H9 (cell line): Measurements from ENCODE around the gene ARHGEF12. TPM values are rescaled to one million over a fixed set of nuclear protein-coding genes. Genes with fewer than 3 reads are reported as not detected.

Experiments used
- DNase-seq: peaks from one replicate; pipeline ENCODE4 v3.0.0-alpha.2; 2017
- H2AFZ ChIP-seq: one replicate; pipeline ENCODE4 v1.6.1; 2013; ENCODE audit warnings: mild to moderate bottlenecking, low read length, control low read depth, moderate library complexity
- H2AK5ac ChIP-seq: 2 replicates; pipeline ENCODE4 v1.6.1; 2013; ENCODE audit warnings: low read length, control low read depth, mixed read lengths; ENCODE audit not compliant: insufficient read length
- H2BK120ac ChIP-seq: one replicate; pipeline ENCODE4 v1.6.1; 2013; ENCODE audit warnings: low read depth, mild to moderate bottlenecking, low read length, control low read depth, inconsistent platforms; ENCODE audit not compliant: poor library complexity, severe bottlenecking
- H2BK12ac ChIP-seq: 2 replicates; pipeline ENCODE4 v1.6.1; 2013; ENCODE audit warnings: low read length, control low read depth, mixed read lengths, low read depth; ENCODE audit not compliant: insufficient read length
- H2BK15ac ChIP-seq: 2 replicates; pipeline ENCODE4 v1.6.1; 2013; ENCODE audit warnings: low read depth, low read length, control low read depth
- H2BK20ac ChIP-seq: one replicate; pipeline ENCODE4 v1.6.1; 2013; ENCODE audit warnings: low read depth, mild to moderate bottlenecking, low read length, control low read depth, inconsistent platforms; ENCODE audit not compliant: poor library complexity, severe bottlenecking
- H2BK5ac ChIP-seq: 2 replicates; pipeline ENCODE4 v1.6.1; 2013; ENCODE audit warnings: low read length, control low read depth, mixed read lengths; ENCODE audit not compliant: insufficient read length
- H3K14ac ChIP-seq: 2 replicates; pipeline ENCODE4 v1.6.1; 2013; ENCODE audit warnings: low read length, control low read depth; ENCODE audit not compliant: insufficient read depth
- H3K18ac ChIP-seq: 2 replicates; pipeline ENCODE4 v1.6.1; 2013; ENCODE audit warnings: low read depth, mild to moderate bottlenecking, mixed read lengths, low read length, control low read depth; ENCODE audit not compliant: insufficient read length
- H3K23ac ChIP-seq: 2 replicates; pipeline ENCODE4 v1.6.1; 2013; ENCODE audit warnings: low read length, control low read depth, mixed read lengths, low read depth; ENCODE audit not compliant: insufficient read length
- H3K23me2 ChIP-seq: 2 replicates; pipeline ENCODE4 v1.6.1; 2013; ENCODE audit warnings: low read depth, mild to moderate bottlenecking, mixed read lengths, low read length, control low read depth; ENCODE audit not compliant: insufficient read length, poor library complexity, severe bottlenecking
- H3K27ac ChIP-seq: 2 replicates; pipeline ENCODE4 v1.5.1; 2013; ENCODE audit warnings: low read length, control low read depth, mixed read lengths, low read depth; ENCODE audit not compliant: insufficient read length
- H3K27me3 ChIP-seq: 2 replicates; pipeline ENCODE4 v1.6.1; 2013; ENCODE audit warnings: low read length, control low read depth, inconsistent platforms; ENCODE audit not compliant: insufficient read depth
- H3K4ac ChIP-seq: 2 replicates; pipeline ENCODE4 v1.6.1; 2013; ENCODE audit warnings: low read depth, mild to moderate bottlenecking, control low read depth, inconsistent platforms, low read length, moderate library complexity
- H3K4me1 ChIP-seq: 2 replicates; pipeline ENCODE4 v1.6.1; 2013; ENCODE audit warnings: low read length, control low read depth, inconsistent platforms; ENCODE audit not compliant: insufficient read depth
- H3K4me2 ChIP-seq: 2 replicates; pipeline ENCODE4 v1.6.1; 2013; ENCODE audit warnings: low read length, control low read depth, mixed read lengths; ENCODE audit not compliant: insufficient read length, insufficient read depth
- H3K56ac ChIP-seq: 2 replicates; pipeline ENCODE4 v1.6.1; 2013; ENCODE audit warnings: low read depth, mild to moderate bottlenecking, mixed read lengths, low read length, control low read depth; ENCODE audit not compliant: insufficient read length
- H3K79me1 ChIP-seq: 2 replicates; pipeline ENCODE4 v1.6.1; 2013; ENCODE audit warnings: low read depth, mild to moderate bottlenecking, moderate library complexity, low read length, control low read depth, inconsistent platforms; ENCODE audit not compliant: insufficient read depth, poor library complexity, severe bottlenecking
- H3K79me2 ChIP-seq: 2 replicates; pipeline ENCODE4 v1.6.1; 2013; ENCODE audit warnings: low read length, control low read depth, inconsistent platforms; ENCODE audit not compliant: insufficient read depth
- H3K9ac ChIP-seq: 2 replicates; pipeline ENCODE4 v1.6.1; 2013; ENCODE audit warnings: low read length, control low read depth, mixed read lengths; ENCODE audit not compliant: insufficient read length; ENCODE audit errors: extremely low read depth
- H3K9me3 ChIP-seq: one replicate; pipeline ENCODE4 v1.6.1; 2013; ENCODE audit warnings: low read depth, low read length, inconsistent platforms; ENCODE audit not compliant: control insufficient read depth
- H3T11ph ChIP-seq: one replicate; pipeline ENCODE4 v1.6.1; 2013; ENCODE audit warnings: mild to moderate bottlenecking, low read length, control low read depth, inconsistent platforms
- H4K20me1 ChIP-seq: one replicate; pipeline ENCODE4 v1.6.1; 2013; ENCODE audit not compliant: control insufficient read depth, insufficient read length, insufficient read depth
- H4K5ac ChIP-seq: 2 replicates; pipeline ENCODE4 v1.6.1; 2013; ENCODE audit warnings: low read depth, mild to moderate bottlenecking, mixed read lengths, low read length, control low read depth; ENCODE audit not compliant: insufficient read length
- H4K8ac ChIP-seq: replicated peaks from 2 replicates; pipeline ENCODE4 v1.6.1; 2013; ENCODE audit warnings: low read length, control low read depth, mixed read lengths, low read depth; ENCODE audit not compliant: insufficient read length
- H4K91ac ChIP-seq: 2 replicates; pipeline ENCODE4 v1.6.1; 2013; ENCODE audit warnings: low read depth, mild to moderate bottlenecking, moderate library complexity, mixed read lengths, low read length, control low read depth; ENCODE audit not compliant: insufficient read length
- H3K27ac Mint-ChIP-seq, 3 experiments: 2 replicates in 2 of 3; 3 replicates in 1 of 3; pipeline ENCODE4 v1.8.0; 2020 to 2021; ENCODE audit warnings: mixed read lengths in 3 of 3, mild to moderate bottlenecking in 1 of 3, moderate library complexity in 1 of 3
- H3K27me3 Mint-ChIP-seq: 2 replicates; pipeline ENCODE4 v1.8.0; 2021; ENCODE audit warnings: low read depth, mild to moderate bottlenecking, moderate library complexity, mixed read lengths
- H3K36me3 Mint-ChIP-seq, 3 experiments: 2 replicates in 2 of 3; 3 replicates in 1 of 3; pipeline ENCODE4 v1.8.0; 2020 to 2021; ENCODE audit warnings: low read depth in 3 of 3, mixed read lengths in 3 of 3; ENCODE audit not compliant: insufficient read depth in 1 of 3
- H3K4me1 Mint-ChIP-seq, 2 experiments: 2 replicates each; pipeline ENCODE4 v1.8.0; 2020; ENCODE audit warnings: mixed read lengths in 2 of 2
- H3K4me3 Mint-ChIP-seq, 2 experiments: 2 replicates in 1 of 2; 3 replicates in 1 of 2; pipeline ENCODE4 v1.8.0; 2020 to 2021; ENCODE audit warnings: mild to moderate bottlenecking in 2 of 2, mixed read lengths in 2 of 2, moderate library complexity in 1 of 2
- H3K9me3 Mint-ChIP-seq, 2 experiments: 2 replicates in 1 of 2; 3 replicates in 1 of 2; pipeline ENCODE4 v1.8.0; 2020; ENCODE audit warnings: mild to moderate bottlenecking in 2 of 2, mixed read lengths in 2 of 2, moderate library complexity in 1 of 2
- CTCF ChIP-seq: fragments of 200-600 bp; sonication (generic); conservative IDR thresholded peaks from 3 replicates; pipeline ENCODE4 v1.8.0; 2021; ENCODE audit warnings: antibody characterized with exemption, mild to moderate bottlenecking
- WGBS: extraction: QIAGEN DNeasy Blood & Tissue Kit; methylation state at CpG from one replicate; pipeline ENCODE4 v1.1.7; 2013; ENCODE audit warnings: missing lambda C conversion rate, low lambda C conversion rate, mixed read lengths; ENCODE audit not compliant: insufficient read length; ENCODE audit errors: extremely low coverage; 5-methylcytosine and 5-hydroxymethylcytosine counted together
- total RNA-seq: library from RNA; stranded (reverse); gene quantifications from 2 replicates; pipeline ENCODE4 v1.2.1, GENCODE V29; 2021

Gene ARHGEF12
- total RNA-seq, 1 experiment from 2014 or later = 27.0 TPM

- no peaks in the 10 kb centered on the region for H3K27me3 Mint-ChIP-seq
- Histone ChIP-seq H3K23me2 (no peaks in the 10 kb centered on the region), H2BK15ac (no peak overlapping the region), H4K20me1 (no peaks in the 10 kb centered on the region), H3K27ac (no peak overlapping the region), H4K5ac (no peak overlapping the region), H3T11ph (no peak overlapping the region), H3K14ac (no peak overlapping the region), H3K56ac (no peak overlapping the region), H4K91ac (no peak overlapping the region), H2AK5ac (no peak overlapping the region), H2BK5ac (no peak overlapping the region), H3K23ac (no peak overlapping the region), H3K79me2 (no peaks in the 10 kb centered on the region; the same call in 1 of the 2 replicates), H3K18ac (no peak overlapping the region), H3K4me1 (peaks cover 4% of the 10 kb centered on the region; the same call in 1 of the 2 replicates), H3K9me3 (peaks cover 3% of the 10 kb centered on the region), H3K79me1 (peaks cover 2% of the 10 kb centered on the region), H2BK20ac (no peak overlapping the region), H2BK12ac (no peak overlapping the region), H3K4me2 (no peak overlapping the region), H4K8ac (no peak overlapping the region), H2AFZ (no peak overlapping the region), H3K27me3 (no peaks in the 10 kb centered on the region), H3K9ac (no peak overlapping the region), H2BK120ac (no peak overlapping the region), H3K4ac (no peak overlapping the region)
- TF ChIP-seq CTCF = no peak
- peaks cover 10 to 14% of the 10 kb centered on the region in 2 experiments for H3K4me1 Mint-ChIP-seq
- H3K9me3 Mint-ChIP-seq = peaks cover 10 to 18% of the 10 kb centered on the region in 2 experiments
- peaks cover 1 to 34% (median 10%) of the 10 kb centered on the region in 3 experiments; a peak in 5 of 7 replicates for H3K36me3 Mint-ChIP-seq
- WGBS = no CpG with 5 or more reads among the region's 1 CpG
- H3K27ac Mint-ChIP-seq = no peak overlapping the region
- DNase-seq = no peak
- no peak overlapping the region for H3K4me3 Mint-ChIP-seq
These were observed 54.3 kb downstream of the ARHGEF12 start for GRCh38 chr11:120390585-120390922.
